ENCODE results near the gene APOO.

The APOO gene

GRCh38 chrX:23792861-23793553, 114.7 kb downstream of the APOO start:
- Histone ChIP-seq H3K79me2 (ENCODE audit: insufficient read depth, low read length) (no peaks in the 10 kb centered on the region), H3F3A (ENCODE audit: insufficient read depth, low read length) (no peaks in the 10 kb centered on the region), H3K9me3 (ENCODE audit: low read length) (no peaks in the 10 kb centered on the region), H3K4me1 (ENCODE audit: insufficient read depth, low read length, severe bottlenecking) (no peaks in the 10 kb centered on the region), H3K27ac (ENCODE audit: low read depth, low read length, poor library complexity, severe bottlenecking) (no peak overlapping the region), H3K4me2 (ENCODE audit: low read length) (no peak overlapping the region), H3K36me3 (ENCODE audit: insufficient read depth, low read length) (no peaks in the 10 kb centered on the region), H3K27me3 (ENCODE audit: insufficient read depth, low read length) (no peaks in the 10 kb centered on the region), H2AFZ (ENCODE audit: low read length) (no peak overlapping the region), H3K9ac (ENCODE audit: low read length) (no peak overlapping the region), H3K9me2 (ENCODE audit: low read depth, low read length) (no peaks in the 10 kb centered on the region), H4K20me1 (ENCODE audit: insufficient read depth, low read length) (no peaks in the 10 kb centered on the region), H3K4me3 (ENCODE audit: low read depth, low read length, poor library complexity, severe bottlenecking) (no peak overlapping the region)
- no peak for TF ChIP-seq CTCF (IDR thresholded peaks at IDR 0.05; ENCODE audit: low read length)
- no peak for TF ChIP-seq EZH2 (IDR thresholded peaks at IDR 0.05; ENCODE audit: borderline replicate concordance, low read length)

- Histone ChIP-seq H3F3A (ENCODE audit: insufficient read depth, low read length) (no peaks in the 10 kb centered on the region), H3K27ac (ENCODE audit: low read depth, low read length, poor library complexity, severe bottlenecking) (no peak overlapping the region)
- no peak for TF ChIP-seq EZH2 (IDR thresholded peaks at IDR 0.05; ENCODE audit: borderline replicate concordance, low read length)
- TF ChIP-seq CTCF (IDR thresholded peaks at IDR 0.05; ENCODE audit: low read length) = no peak
These were observed 117.6 kb downstream of the APOO start for GRCh38 chrX:23790155-23790497.

GRCh38 chrX:23789386-23790154, 118.2 kb downstream of the APOO start:
- H3K27me3 ChIP-seq (ENCODE audit: insufficient read depth, low read length) = no peaks in the 10 kb centered on the region
- no peak overlapping the region for H3K27ac ChIP-seq (ENCODE audit: low read depth, low read length, poor library complexity, severe bottlenecking)
- no peak overlapping the region for H3K4me3 ChIP-seq (ENCODE audit: low read depth, low read length, poor library complexity, severe bottlenecking)
- no peak overlapping the region for H3K9ac ChIP-seq (ENCODE audit: low read length)
- no peaks in the 10 kb centered on the region for H4K20me1 ChIP-seq (ENCODE audit: insufficient read depth, low read length)
- H3K4me1 ChIP-seq (ENCODE audit: insufficient read depth, low read length, severe bottlenecking) = peaks cover 10% of the 10 kb centered on the region
- H3K9me3 ChIP-seq (ENCODE audit: low read length) = no peaks in the 10 kb centered on the region
- no peak overlapping the region for H2AFZ ChIP-seq (ENCODE audit: low read length)
- no peaks in the 10 kb centered on the region for H3K79me2 ChIP-seq (ENCODE audit: insufficient read depth, low read length)
- no peak overlapping the region for H3K4me2 ChIP-seq (ENCODE audit: low read length)
- H3K36me3 ChIP-seq (ENCODE audit: insufficient read depth, low read length) = peaks cover 20% of the 10 kb centered on the region
- H3F3A ChIP-seq (ENCODE audit: insufficient read depth, low read length) = no peaks in the 10 kb centered on the region
- no peaks in the 10 kb centered on the region for H3K9me2 ChIP-seq (ENCODE audit: low read depth, low read length)
- no peak for TF ChIP-seq CTCF (IDR thresholded peaks at IDR 0.05; ENCODE audit: low read length)
- no peak for TF ChIP-seq EZH2 (IDR thresholded peaks at IDR 0.05; ENCODE audit: borderline replicate concordance, low read length)

More at GRCh38 chrX:23790155-23790497, 117.6 kb downstream of the APOO start:
- H3K27me3 ChIP-seq (ENCODE audit: insufficient read depth, low read length) = no peaks in the 10 kb centered on the region
- H3K9me2 ChIP-seq (ENCODE audit: low read depth, low read length) = no peaks in the 10 kb centered on the region
- H3K4me2 ChIP-seq (ENCODE audit: low read length) = no peak overlapping the region
- H4K20me1 ChIP-seq (ENCODE audit: insufficient read depth, low read length) = no peaks in the 10 kb centered on the region
- peaks cover 4% of the 10 kb centered on the region for H3K4me1 ChIP-seq (ENCODE audit: insufficient read depth, low read length, severe bottlenecking)
- no peak overlapping the region for H3K9ac ChIP-seq (ENCODE audit: low read length)
- peaks cover 14% of the 10 kb centered on the region for H3K36me3 ChIP-seq (ENCODE audit: insufficient read depth, low read length)
- no peaks in the 10 kb centered on the region for H3K79me2 ChIP-seq (ENCODE audit: insufficient read depth, low read length)
- H3K4me3 ChIP-seq (ENCODE audit: low read depth, low read length, poor library complexity, severe bottlenecking) = no peak overlapping the region
- no peaks in the 10 kb centered on the region for H3K9me3 ChIP-seq (ENCODE audit: low read length)
- H2AFZ ChIP-seq (ENCODE audit: low read length) = no peak overlapping the region

Measured in OCI-LY1 (cell line).